Measurements from ENCODE around the gene RNASEH1. TPM values are rescaled to one million over a fixed set of nuclear protein-coding genes. Genes with fewer than 3 reads are reported as not detected.
"Not testable (repeated sequence)": the region's sequence is repeated elsewhere in the genome, so short reads cannot be mapped to it uniquely, and the experiment has no call there.

RNASEH1 gene
- total RNA-seq, 1 donor from 2014 or later: 13.7 TPM

DNA sequence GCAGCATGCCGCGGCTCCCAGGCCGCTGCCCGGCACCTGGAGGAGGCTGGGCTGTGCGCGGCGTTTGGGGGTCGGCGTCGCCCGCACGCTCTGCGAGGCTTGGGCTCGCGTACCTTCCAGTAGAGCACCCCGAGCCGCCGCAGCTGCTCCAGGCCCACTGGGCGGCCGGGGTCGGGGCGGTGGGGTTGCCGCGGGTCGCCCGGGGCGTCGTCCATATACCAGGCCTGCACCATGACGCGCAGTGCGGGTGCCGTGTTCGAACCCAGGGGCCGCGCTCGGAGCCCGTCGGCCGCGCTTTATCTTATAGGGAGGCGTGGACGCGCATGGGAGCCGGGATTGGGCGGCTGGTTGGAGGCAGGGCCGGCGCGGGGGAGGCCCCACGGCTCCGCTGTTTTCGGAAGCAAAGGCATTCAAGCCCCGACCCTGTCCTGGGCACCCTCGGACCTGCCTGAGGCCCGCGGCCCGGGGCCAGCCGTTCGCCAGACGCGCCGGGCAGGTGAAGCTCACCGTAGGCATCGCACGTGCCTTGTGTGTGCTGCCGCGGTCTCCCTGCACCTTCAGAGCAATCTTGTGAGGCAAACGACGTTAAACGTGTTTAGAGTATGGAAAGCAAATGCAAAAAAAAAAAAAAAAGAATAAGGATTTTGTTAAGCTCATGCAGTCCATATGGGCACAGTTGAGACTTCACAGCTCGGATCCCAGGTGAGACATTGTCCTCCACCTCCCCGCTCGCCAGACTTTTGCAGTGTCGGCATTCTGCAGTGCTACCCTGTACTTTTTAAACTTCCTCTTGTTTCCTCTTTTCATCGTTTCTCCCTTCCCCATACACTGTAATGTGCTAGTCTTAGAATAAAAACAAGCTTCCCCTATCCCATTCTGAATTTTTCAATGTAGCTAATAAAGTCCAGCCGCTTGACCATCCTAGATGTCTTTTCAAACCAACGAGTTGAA lies 38.6 kb downstream of the RNASEH1 start, which contains the start of gene ADI1:
Gene ADI1 (minus strand): TSS at position 277 of the 951 bp plus-strand sequence. CDS start 44 bp downstream, at position 233.
- DNase-seq (ENCODE audit: low spot score): peak; percentile 88

DNA sequence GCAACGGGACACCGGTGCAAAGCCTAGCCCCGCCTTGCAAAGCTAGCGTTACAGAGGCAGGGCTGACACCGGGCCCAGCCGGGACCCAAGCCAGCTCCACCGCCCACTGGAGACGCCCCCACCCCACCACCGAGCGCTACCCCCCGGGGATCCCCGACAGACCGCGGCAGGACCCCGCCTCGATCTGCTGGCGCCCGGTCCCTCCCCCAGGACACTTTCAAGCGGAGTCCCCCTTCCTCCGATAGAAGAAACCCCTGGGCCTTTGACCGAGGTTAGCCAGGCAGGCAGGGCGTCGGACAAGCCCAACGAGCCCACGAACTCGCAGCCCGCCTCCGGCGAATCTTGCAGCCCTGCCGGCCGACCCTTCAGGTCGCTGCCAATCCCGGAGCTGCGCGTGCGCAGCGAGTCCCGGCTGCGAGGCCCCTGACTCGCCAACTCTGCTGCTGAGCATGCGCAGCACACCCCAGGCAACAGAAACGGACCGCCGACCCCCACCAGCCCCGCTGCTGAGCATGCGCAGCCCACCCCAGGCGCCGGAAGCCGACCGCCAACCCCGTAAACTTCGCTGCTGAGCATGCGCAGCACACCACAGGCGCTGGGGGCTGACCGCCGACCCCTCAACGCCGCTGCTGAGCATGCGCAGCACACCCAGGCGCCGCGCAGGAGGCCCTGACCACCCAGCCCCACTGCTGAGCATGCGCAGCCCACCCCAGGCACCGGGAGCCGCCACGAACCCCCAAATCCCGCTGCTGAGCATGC lies 39.5 kb downstream of the RNASEH1 start:
- peak; percentile 99 for DNase-seq (ENCODE audit: low spot score)

DNA sequence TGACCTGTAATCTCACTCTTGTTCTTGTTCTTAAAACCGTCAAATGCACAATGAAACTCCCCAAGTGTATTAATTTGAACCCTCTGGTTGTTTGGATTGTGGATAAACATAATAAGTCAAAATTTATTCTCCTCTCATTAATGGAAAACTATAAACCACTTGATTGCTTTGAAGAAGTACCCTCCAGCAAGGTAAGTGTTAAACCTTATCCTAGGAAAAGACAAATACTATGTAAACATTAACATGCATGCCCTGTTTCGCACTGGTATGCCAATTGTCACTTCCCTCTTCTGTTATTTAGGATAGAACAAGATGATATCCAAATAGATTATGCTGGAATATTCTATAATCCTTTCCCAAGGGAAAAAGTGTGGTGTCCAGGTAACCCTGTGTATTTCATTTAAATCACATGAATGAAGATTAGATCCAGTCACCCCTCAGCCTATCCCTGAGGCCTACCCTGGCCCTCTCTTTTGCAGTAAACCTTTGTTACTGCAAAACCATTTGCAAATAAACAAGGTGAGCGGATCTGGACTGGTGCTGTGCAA lies 40.1 kb downstream of the RNASEH1 start:
- DNase-seq (ENCODE audit: low spot score): no peak

DNA sequence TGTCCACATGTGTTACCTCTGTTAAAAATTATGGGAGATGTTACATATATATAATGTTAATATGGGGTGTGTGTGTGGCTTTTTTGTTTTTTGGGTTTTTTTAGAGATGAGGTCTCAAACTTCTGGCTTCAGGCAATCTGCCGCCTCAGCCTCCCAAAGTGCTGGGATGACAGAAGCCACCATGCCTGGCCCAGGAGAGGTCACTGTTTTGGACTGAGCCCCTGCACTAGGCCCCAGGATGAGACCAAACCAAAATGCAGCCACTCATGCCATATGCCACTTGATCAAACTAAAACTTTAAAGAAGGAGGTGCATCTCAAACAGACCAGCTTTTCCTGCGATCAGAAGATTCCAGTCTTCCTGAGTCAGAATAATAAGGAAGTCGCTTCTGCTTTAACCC lies 41.3 kb downstream of the RNASEH1 start:
- no peak for DNase-seq (ENCODE audit: low spot score)

DNA sequence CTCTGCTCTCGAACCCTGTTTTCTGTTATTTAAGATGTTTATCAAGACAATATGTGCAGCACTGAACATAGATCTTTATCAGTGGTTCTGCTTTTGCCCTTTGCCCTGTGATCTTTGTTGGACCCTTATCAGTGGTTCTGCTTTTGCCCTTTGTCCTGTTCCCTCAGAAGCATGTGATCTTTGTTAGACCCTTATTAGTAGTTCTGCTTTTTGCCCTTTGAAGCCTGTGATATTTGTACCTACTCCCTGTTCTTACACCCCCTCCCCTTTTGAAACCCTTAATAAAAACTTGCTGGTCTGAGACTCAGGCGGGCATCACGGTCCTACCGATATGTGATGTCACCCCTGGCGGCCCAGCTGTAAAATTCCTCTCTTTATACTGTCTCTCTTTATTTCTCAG lies 42.7 kb downstream of the RNASEH1 start:
- DNase-seq (ENCODE audit: low spot score): not testable (repeated sequence)

DNA sequence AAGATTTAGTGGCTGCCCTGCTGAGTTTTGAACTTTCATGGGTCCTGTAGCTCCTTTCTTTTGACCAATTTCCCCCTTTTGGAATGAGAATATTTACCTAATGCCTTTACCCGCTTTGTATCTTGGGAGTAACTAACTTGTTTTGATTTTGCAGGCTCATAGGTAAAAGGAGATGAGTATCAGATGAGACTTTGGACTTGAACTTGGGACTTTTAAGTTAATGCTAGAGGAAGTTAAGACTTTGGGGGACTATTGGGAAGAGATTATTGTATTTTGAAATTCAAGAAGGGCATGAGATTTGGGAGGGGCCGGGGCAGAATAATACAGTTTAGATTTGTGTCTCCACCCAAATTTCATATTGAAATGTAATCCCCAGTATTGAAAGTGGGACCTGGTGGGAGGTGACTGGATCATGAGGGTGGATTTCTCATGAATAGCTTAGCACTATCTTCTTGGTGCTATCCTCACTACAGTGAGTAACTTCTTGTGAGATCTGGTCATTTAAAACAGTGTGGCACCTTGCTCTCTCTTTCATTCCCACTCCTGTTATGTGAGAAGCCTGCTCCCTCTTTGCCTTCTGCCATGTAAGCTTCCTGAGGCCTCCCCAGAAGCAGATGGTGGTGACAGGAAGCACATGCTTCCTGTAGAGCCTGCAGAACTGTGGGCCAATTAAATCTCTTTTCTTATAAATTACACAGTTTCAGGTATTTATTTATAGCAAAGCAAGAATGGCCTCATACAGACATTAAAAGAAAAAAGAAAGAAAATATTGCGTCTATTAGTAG lies 44.9 kb downstream of the RNASEH1 start:
- no peak for DNase-seq (ENCODE audit: low spot score)

DNA sequence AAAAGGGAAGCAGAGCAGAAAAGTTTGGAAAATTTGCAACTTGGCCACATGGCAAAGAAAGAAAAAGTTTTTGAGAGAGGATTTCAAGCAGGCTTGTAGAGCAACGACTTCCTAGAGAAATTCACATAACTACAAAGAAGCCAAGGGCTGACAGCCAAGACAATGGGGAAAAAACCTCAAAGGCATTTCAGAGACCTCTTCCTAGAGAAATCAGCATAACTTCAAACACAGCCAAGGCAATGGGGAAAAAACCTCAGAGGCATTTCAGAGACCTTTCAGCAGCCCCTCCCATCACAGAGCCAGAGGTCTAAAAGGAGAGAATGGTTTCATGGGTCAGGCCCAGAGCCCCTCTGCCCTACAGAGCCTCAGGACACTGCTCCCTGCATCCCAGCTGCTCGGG lies 46.0 kb downstream of the RNASEH1 start:
- DNase-seq (ENCODE audit: low spot score): no peak

DNA sequence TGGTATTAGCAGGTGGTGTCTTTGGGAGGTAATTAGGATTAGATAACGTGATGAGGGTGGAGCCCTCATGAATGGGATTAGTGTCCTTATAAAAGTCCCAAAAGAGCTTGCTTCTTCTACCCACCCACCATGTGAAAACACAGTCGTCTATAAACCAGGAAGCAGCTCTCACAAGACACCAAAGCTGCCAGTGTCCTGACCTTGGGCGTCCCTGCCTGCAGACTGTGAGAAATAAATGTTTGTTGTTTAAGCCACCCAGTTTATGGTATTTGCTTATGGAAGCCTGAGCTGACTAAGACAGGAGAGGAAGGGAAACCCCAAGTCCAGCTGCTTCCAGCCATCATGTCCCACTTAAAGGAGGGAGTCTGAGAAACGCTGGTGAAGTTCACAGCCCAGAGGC lies 52.4 kb downstream of the RNASEH1 start:
- no peak for DNase-seq (ENCODE audit: low spot score)

DNA sequence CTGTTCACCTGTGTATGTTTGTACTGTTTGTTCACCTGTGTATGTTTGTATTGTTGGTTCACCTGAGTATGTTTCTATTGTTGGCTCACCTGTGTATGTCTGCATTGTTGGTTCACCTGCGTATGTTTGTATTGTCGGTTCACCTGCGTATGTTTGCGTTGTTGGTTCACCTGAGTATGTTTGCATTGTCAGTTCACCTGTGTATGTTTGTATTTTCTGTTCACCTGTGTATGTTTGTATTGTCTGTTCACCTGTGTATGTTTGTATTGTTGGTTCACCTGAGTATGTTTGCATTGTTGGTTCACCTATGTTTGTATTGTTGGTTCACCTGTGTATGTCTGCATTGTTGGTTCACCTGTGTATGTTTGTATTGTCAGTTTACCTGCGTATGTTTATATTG lies 53.4 kb downstream of the RNASEH1 start:
- no peak for DNase-seq (ENCODE audit: low spot score)

DNA sequence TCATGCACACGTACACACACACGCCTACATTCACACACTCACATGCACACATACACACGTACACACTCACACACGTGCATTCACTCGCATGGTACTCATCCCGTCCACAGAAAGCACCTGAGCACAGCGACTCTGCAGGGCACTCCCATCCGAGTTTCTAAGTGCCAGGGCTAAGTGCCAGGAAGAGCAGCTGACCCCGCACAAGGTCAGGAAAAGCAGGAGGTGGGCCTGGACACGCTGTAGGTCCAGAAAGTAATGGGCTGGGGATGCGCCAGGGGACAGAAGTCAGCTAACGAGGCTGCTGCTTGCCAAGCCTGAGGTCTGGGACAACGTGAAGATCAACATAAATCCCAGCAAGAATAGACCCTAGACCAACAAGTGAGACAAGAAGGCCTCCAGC lies 54.6 kb downstream of the RNASEH1 start:
- DNase-seq (ENCODE audit: low spot score): no peak

DNA sequence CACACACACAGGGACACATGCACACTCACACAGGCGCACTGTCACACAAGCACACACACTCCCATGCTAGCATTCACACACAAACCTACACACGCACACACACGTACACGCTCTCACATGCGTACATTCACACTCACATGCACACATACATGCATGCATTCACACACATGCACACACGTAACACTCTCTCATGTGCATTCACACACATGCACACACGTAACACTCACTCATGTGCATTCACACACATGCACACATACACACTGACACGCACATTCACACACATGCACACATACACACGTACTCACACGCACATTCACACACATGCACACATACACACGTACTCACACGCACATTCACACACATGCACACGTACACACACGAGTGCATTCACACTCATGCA lies 55.1 kb downstream of the RNASEH1 start:
- DNase-seq (ENCODE audit: low spot score): no peak

DNA sequence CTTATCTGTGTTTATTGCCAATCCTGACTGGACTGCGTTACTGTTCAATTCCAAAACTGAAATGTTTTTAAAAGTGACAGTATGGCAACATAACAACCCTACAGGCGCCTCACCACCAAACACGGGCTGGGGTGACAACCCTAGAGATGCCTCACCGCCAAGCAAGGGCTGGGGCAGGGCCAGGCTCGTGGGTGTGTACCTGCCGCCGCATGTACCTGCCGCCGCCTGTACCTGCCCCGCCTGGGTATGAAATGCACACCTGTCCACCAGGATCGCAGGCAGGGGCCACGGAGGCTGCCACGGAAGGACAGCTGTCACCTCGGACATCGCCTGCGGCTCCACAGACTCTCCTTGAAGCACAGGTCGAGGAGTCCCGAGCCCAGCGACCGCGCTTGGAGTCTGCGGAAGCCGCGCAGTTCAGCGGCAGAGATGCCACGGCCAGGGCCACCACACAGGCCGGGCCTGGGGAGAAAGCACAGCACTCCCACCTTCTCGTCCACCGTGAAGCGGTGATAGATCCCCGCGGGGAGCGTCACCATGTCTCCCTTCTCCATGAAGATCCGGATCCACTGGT lies 57.7 kb downstream of the RNASEH1 start:
- no peak for DNase-seq (ENCODE audit: low spot score)

DNA sequence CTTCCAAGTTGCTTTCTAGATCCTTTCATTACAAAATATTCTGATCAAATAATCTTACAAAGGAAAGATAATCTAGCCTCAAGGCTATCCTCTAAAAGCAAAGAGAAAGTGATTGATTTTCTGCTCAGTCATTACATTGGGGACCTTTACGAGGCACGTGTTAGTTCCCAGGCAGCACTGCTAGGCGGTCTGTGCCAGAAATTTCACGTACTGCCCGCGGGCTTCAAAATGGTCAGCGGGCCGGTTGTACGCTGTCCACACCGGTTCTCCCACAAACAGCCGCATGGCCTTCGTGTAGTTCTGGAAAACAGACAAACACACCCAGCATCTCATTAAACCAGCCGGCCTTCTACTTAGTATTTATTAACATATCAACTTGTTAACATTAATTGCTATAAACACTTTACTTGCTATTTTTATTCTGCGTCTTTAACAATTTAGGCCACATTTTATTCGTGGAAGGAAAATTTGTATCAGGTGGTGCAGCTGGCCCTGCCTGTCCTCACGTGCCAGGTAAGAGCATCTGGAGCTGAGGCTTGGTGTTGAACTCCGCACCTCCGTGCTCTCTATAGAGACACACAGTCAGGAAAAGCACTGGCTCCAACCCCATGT lies 59.2 kb downstream of the RNASEH1 start:
- no peak for DNase-seq (ENCODE audit: low spot score)

DNA sequence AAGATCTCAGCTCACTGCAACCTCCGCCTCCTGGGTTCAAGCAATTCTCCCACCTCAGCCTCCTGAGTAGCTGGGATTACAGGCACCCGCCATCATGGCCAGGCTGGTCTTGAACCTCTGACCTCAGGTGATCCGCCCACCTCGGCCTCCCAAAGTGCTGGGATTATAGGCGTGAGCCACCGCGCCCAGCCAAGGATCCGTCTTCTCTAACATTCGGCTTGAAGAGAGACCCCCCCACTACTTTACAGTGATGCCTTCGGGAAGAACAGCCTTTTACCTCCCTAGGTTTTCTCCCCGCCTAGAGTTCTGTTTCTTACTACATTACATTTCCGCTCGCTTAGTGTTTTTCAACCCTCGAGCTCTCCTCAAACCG lies 61.4 kb downstream of the RNASEH1 start:
- DNase-seq (ENCODE audit: low spot score): not testable (repeated sequence)

Other genes starting within 250 kb of the RNASEH1 start
- 14.2 TPM for gene EIPR1, start 180.5 kb downstream of the RNASEH1 start, total RNA-seq (ENCODE audit: insufficient read depth, low replicate concordance)
- 133 TPM for gene TRAPPC12, start 178.6 kb downstream of the RNASEH1 start, total RNA-seq (ENCODE audit: insufficient read depth, low replicate concordance)
- 30.8 TPM for gene ADI1, start 38.8 kb downstream of the RNASEH1 start, total RNA-seq (ENCODE audit: insufficient read depth, low replicate concordance)
- 1,422 TPM for gene RPS7, start 16.9 kb upstream of the RNASEH1 start, total RNA-seq (ENCODE audit: insufficient read depth, low replicate concordance)
- not detected for gene COLEC11, start 36.8 kb upstream of the RNASEH1 start, total RNA-seq (ENCODE audit: insufficient read depth, low replicate concordance)
- gene ALLC, start 99.9 kb upstream of the RNASEH1 start, total RNA-seq (ENCODE audit: insufficient read depth, low replicate concordance): 0.48 TPM
- 1.7 TPM for gene DCDC2C, start 145.2 kb upstream of the RNASEH1 start, total RNA-seq (ENCODE audit: insufficient read depth, low replicate concordance)

All from umbilical cord (tissue), 2 donors.